HepG2 (cell line): ENCODE data around the gene OGFOD3. TPM values are rescaled to one million over a fixed set of nuclear protein-coding genes. Genes with fewer than 3 reads are reported as not detected.

Experiments used
- CBFB ChIP-seq: sonication (generic); formaldehyde crosslinking; IDR thresholded peaks from 2 replicates; pipeline ENCODE4 v1.4.0; 2020; ENCODE audit warnings: missing genetic modification reagents
- CENPBD1 ChIP-seq: sonication (generic); formaldehyde crosslinking; IDR thresholded peaks from 2 replicates; pipeline ENCODE4 v1.8.0; 2022; ENCODE audit warnings: missing genetic modification reagents, low read depth, mild to moderate bottlenecking, borderline replicate concordance
- FIP1L1 ChIP-seq: fragments of 200-400 bp; formaldehyde crosslinking; IDR thresholded peaks from 2 replicates; pipeline ENCODE4 v1.6.1; 2018; ENCODE audit warnings: low read depth, mild to moderate bottlenecking, low read length, moderate library complexity, borderline replicate concordance; ENCODE audit not compliant: insufficient read depth
- FOXK2 ChIP-seq: fragments of 450-650 bp; IDR thresholded peaks from 2 replicates; pipeline ENCODE4 v1.6.1; 2016
- FOXO1 ChIP-seq: sonication (generic); formaldehyde crosslinking; IDR thresholded peaks from 2 replicates; pipeline ENCODE4 v1.4.0; 2020; ENCODE audit warnings: missing genetic modification reagents
- HCFC1 ChIP-seq: fragments of 150-350 bp; IDR thresholded peaks from 2 replicates; pipeline ENCODE4 v1.6.1; 2014; ENCODE audit warnings: low read depth, low read length
- HIVEP1 ChIP-seq: sonication (generic); formaldehyde crosslinking; IDR thresholded peaks from 2 replicates; pipeline ENCODE4 v1.4.0; 2020; ENCODE audit warnings: mild to moderate bottlenecking, missing genetic modification reagents
- JARID2 ChIP-seq: sonication (generic); formaldehyde crosslinking; IDR thresholded peaks from 2 replicates; pipeline ENCODE4 v1.8.1; 2023; ENCODE audit warnings: missing genetic modification reagents, inconsistent platforms; ENCODE audit not compliant: insufficient replicate concordance
- JUN ChIP-seq: sonication (generic); formaldehyde crosslinking; IDR thresholded peaks from 2 replicates; pipeline ENCODE4 v1.4.0; 2020; ENCODE audit warnings: mild to moderate bottlenecking, missing genetic modification reagents
- KLF12 ChIP-seq: sonication (generic); formaldehyde crosslinking; IDR thresholded peaks from 2 replicates; pipeline ENCODE4 v1.4.0; 2020; ENCODE audit warnings: missing genetic modification reagents, borderline replicate concordance
- KLF15 ChIP-seq: sonication (generic); formaldehyde crosslinking; IDR thresholded peaks from 2 replicates; pipeline ENCODE4 v1.8.1; 2023; ENCODE audit warnings: borderline replicate concordance, mild to moderate bottlenecking, inconsistent platforms, missing genetic modification reagents, mixed read lengths
- MATR3 ChIP-seq: sonication (generic); formaldehyde crosslinking; IDR thresholded peaks from 2 replicates; pipeline ENCODE4 v1.4.0; 2020; ENCODE audit warnings: missing genetic modification reagents
- MEF2D ChIP-seq: sonication (generic); formaldehyde crosslinking; IDR thresholded peaks from 2 replicates; pipeline ENCODE4 v1.5.1; 2020; ENCODE audit warnings: mild to moderate bottlenecking, missing genetic modification reagents
- MXD3 ChIP-seq: IDR thresholded peaks from 2 replicates; pipeline ENCODE4 v1.6.1; 2016; ENCODE audit warnings: mild to moderate bottlenecking, missing biosample characterization, missing genetic modification reagents
- NFRKB ChIP-seq: fragments of 450-650 bp; IDR thresholded peaks from 2 replicates; pipeline ENCODE4 v1.6.1; 2017
- POGK ChIP-seq: sonication (generic); formaldehyde crosslinking; conservative IDR thresholded peaks from 2 replicates; pipeline ENCODE4 v1.8.0; 2022; ENCODE audit warnings: mild to moderate bottlenecking, moderate library complexity, missing genetic modification reagents
- SALL2 ChIP-seq: sonication (generic); formaldehyde crosslinking; IDR thresholded peaks from 2 replicates; pipeline ENCODE4 v1.8.1; 2023; ENCODE audit warnings: mild to moderate bottlenecking, missing genetic modification reagents, inconsistent platforms
- ZBTB1 ChIP-seq: sonication (generic); formaldehyde crosslinking; IDR thresholded peaks from 2 replicates; pipeline ENCODE4 v1.4.0; 2020; ENCODE audit warnings: missing genetic modification reagents, borderline replicate concordance
- ZBTB3 ChIP-seq: sonication (generic); formaldehyde crosslinking; IDR thresholded peaks from 2 replicates; pipeline ENCODE4 v1.4.0; 2020; ENCODE audit warnings: low read depth, mild to moderate bottlenecking, moderate library complexity, missing genetic modification reagents, borderline replicate concordance
- ZFP82 ChIP-seq: sonication (generic); formaldehyde crosslinking; IDR thresholded peaks from 2 replicates; pipeline ENCODE4 v1.5.1; 2020; ENCODE audit warnings: mild to moderate bottlenecking, missing genetic modification reagents, borderline replicate concordance
- ZNF160 ChIP-seq: sonication (generic); formaldehyde crosslinking; IDR thresholded peaks from 2 replicates; pipeline ENCODE4 v1.8.0; 2022; ENCODE audit warnings: mild to moderate bottlenecking, inconsistent platforms, missing genetic modification reagents
- ZNF207 ChIP-seq: fragments of 450-650 bp; IDR thresholded peaks from 2 replicates; pipeline ENCODE4 v1.6.1; 2016; ENCODE audit warnings: antibody characterized with exemption, borderline replicate concordance
- ZNF337 ChIP-seq: sonication (generic); formaldehyde crosslinking; IDR thresholded peaks from 2 replicates; pipeline ENCODE4 v1.5.1; 2020; ENCODE audit warnings: missing genetic modification reagents, low read depth, mild to moderate bottlenecking, borderline replicate concordance
- ZNF44 ChIP-seq: sonication (generic); formaldehyde crosslinking; IDR thresholded peaks from 2 replicates; pipeline ENCODE4 v1.5.1; 2020; ENCODE audit warnings: mild to moderate bottlenecking, missing genetic modification reagents
- ZNF501 ChIP-seq: sonication (generic); formaldehyde crosslinking; IDR thresholded peaks from 2 replicates; pipeline ENCODE4 v1.5.1; 2020; ENCODE audit warnings: mild to moderate bottlenecking, moderate library complexity, missing genetic modification reagents
- ZNF550 ChIP-seq: sonication (generic); formaldehyde crosslinking; IDR thresholded peaks from 2 replicates; pipeline ENCODE4 v1.4.0; 2020; ENCODE audit warnings: mild to moderate bottlenecking, missing genetic modification reagents, borderline replicate concordance
- ZNF552 ChIP-seq: sonication (generic); formaldehyde crosslinking; IDR thresholded peaks from 2 replicates; pipeline ENCODE4 v1.9.0; 2022; ENCODE audit warnings: missing genetic modification reagents, mild to moderate bottlenecking, borderline replicate concordance
- ZNF557 ChIP-seq: sonication (generic); formaldehyde crosslinking; IDR thresholded peaks from 2 replicates; pipeline ENCODE4 v1.4.0; 2020; ENCODE audit warnings: missing genetic modification reagents
- ZNF562 ChIP-seq: sonication (generic); formaldehyde crosslinking; IDR thresholded peaks from 2 replicates; pipeline ENCODE4 v1.8.0; 2022; ENCODE audit warnings: missing genetic modification reagents, borderline replicate concordance
- ZNF772 ChIP-seq: sonication (generic); formaldehyde crosslinking; IDR thresholded peaks from 2 replicates; pipeline ENCODE4 v1.5.0; 2020; ENCODE audit warnings: mild to moderate bottlenecking, missing genetic modification reagents
- ZNF776 ChIP-seq: sonication (generic); formaldehyde crosslinking; IDR thresholded peaks from 2 replicates; pipeline ENCODE4 v1.4.0; 2020; ENCODE audit warnings: mild to moderate bottlenecking, missing genetic modification reagents
- polyA plus RNA-seq, 8 experiments: library from polyadenylated mRNA; depleted of rRNA in 3 of 8; stranded (reverse) in 7 of 8; unstranded in 1 of 8; fragments of >200 nt; fragmentation: Illumina TruSeq in 4 of 8; extraction: Trizol in 4 of 8; gene quantifications; 2 replicates each; pipeline versions ENCODE4 v1.2.1 to v1.2.3, GENCODE V29; 2011 to 2016; ENCODE audit warnings: low read depth in 4 of 8, missing spikeins in 1 of 8, mixed read lengths in 1 of 8; ENCODE audit not compliant: insufficient read depth in 1 of 8
- total RNA-seq, 5 experiments: library from RNA; depleted of rRNA; stranded (reverse); fragments of >200 nt; fragmentation: Illumina TruSeq; extraction: Trizol; gene quantifications; 2 replicates each; pipeline ENCODE4 v1.2.3, GENCODE V29; 2016; ENCODE audit warnings: low read depth in 1 of 5

Gene OGFOD3
- total and polyA plus RNA-seq, 2 of the 13 experiments (the other 11 are each of a cell fraction or from before 2014, with no cell fraction given): 40.0 to 42.1 TPM

- TF ChIP-seq KLF12 (peak; percentile 97), ZNF160 (CRISPR knock-in tag) (peak; percentile 89), ZNF44 (CRISPR knock-in tag) (peak; percentile 91), JARID2 (CRISPR knock-in tag) (peak; percentile 77), ZFP82 (CRISPR knock-in tag) (peak; percentile 76; the same call in 1 of the 2 replicates), HCFC1 (no peak), JUN (CRISPR knock-in tag) (no peak), ZNF552 (CRISPR knock-in tag) (peak; percentile 79; the same call in 1 of the 2 replicates), FOXK2 (no peak), ZNF501 (CRISPR knock-in tag) (peak; percentile 99), MATR3 (CRISPR knock-in tag) (no peak), ZNF207 (no peak), ZNF337 (no peak), ZNF772 (CRISPR knock-in tag) (peak; percentile 84), KLF15 (CRISPR knock-in tag) (peak; percentile 97), CBFB (peak; percentile 84), ZNF550 (CRISPR knock-in tag) (no peak), FOXO1 (CRISPR knock-in tag) (peak; percentile 73), SALL2 (CRISPR knock-in tag) (peak; percentile 85), ZNF557 (CRISPR knock-in tag) (peak; percentile 96; the same call in 1 of the 2 replicates), HIVEP1 (CRISPR knock-in tag) (peak; percentile 61), MXD3 (CRISPR knock-in tag) (peak; percentile 98), ZNF562 (CRISPR knock-in tag) (no peak), ZBTB3 (CRISPR knock-in tag) (no peak), ZBTB1 (CRISPR knock-in tag) (no peak; the same call in 1 of the 2 replicates), POGK (CRISPR knock-in tag) (peak; percentile 92), FIP1L1 (no peak), ZNF776 (CRISPR knock-in tag) (peak; percentile 90), MEF2D (CRISPR knock-in tag) (peak; percentile 95), CENPBD1 (no peak), NFRKB (no peak)
These were observed 3.7 kb downstream of the OGFOD3 start (continued) for GRCh38 chr17:82414548-82415281.
